OCI-M2 (cell line): ENCODE measurements around the gene BCKDK.
A peak's percentile ranks its signal among the peaks of the same experiment; 100 is the strongest.

Experiments
- DNase-seq: peaks from one replicate; lab custom pipeline; 2025; ENCODE audit not compliant: unreplicated experiment; lab: John Stamatoyannopoulos, UW

Gene BCKDK

GRCh38 chr16:31108035-31108793 lies at the start of gene BCKDK:
BCKDK (plus strand) TSS chr16:31108386; CDS start chr16:31109224, 838 bp downstream.
- DNase-seq, result peak; percentile 31

- DNase-seq, result no peak
Observed at GRCh38 chr16:31061126-31061812, 46.9 kb upstream of the BCKDK start.

DNA sequence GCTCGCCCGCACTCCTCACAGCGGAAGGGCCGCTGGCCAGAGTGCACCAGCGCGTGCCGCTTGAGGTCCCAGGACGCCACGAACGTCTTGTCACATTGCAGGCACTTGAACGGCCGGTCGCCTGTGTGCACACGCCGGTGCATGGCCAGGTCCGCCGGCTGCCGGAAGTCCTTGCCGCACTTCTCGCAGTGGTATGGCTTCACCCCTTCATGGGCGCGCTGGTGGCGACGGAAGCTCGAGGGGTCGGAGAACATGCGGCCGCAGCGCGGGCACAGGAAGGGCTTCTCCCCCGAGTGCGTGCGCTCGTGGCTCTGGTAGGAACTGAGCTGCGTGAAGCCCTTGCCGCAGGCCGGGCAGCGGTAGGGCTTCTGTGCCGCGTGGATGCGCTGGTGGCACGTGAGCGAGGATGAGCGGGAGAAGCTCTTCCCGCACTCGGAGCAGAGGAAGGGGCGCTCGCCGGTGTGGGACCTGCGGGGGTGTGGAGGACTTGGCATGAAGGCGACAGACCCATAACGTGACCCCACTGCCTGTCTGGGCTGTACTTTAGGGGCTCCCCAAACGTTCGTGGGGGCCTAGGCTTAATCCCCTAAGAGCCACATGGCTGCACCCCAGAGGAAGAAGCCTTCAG lies 46.3 kb upstream of the BCKDK start:
- DNase-seq, result no peak

GRCh38 chr16:31063495-31063842 lies 44.7 kb upstream of the BCKDK start:
- DNase-seq, result no peak

DNA sequence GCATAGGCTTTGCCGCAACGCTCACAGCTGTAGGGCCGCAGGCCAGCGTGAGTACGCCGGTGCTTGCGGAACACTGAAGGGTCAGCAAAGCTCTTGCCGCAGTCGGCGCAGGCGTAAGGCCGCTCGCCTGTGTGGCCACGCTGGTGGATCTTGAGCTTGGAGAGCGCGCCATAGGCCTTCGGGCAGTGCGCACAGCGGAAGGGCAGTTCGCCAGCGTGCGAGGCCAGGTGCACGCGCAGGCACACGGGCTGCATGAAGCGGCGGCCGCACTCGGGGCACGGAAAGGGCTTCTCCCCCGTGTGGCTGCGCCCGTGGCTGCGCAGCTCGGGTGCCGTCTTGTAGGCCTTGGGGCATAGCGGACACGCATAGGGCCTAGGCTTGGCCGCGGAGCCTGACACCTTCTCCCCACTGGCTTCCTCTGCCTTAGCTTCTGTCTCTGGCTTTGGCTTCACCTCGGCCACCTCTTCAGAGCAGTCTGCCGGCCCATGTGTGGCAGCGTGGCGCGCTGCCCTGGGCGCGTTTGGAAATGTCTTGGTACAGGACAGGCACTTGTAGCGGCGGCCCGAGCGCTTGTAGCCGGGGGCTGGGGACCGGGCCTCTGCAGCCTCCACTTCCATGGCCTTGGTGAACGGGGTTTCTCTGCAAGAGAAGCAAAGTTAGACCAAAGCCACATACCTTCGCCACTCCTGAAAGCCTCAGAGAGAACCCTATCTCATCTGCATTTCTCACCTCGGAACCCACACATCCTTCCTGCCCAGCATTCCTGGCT lies 44.2 kb upstream of the BCKDK start:
- DNase-seq, result no peak

DNA sequence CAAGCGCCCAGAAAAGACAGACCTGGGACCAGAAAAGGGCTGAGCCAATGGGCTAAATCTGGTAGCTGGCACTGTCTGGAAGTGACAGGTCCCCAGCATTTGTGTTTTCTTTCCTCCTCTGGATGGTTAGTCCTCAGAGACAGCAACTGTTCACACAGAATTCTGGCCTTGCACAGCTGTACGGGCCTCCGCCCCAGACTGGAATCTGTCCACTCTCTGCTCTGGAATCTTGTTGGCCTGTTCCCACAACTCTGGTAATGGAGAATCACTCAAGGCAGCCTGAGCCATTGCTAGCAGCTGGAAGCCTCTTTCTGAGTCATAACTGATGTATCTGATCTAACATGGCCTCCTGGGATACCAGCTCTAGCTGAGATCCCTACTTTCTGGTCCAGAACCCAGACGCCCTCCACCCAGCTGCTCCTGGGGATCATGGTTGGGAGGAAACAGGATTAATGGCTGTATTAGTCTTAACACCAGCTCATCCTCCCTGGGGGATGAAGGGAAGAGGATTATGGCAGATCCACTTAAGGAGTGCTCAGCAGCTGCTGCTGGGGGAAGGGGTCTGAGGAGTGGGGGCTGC lies 43.2 kb upstream of the BCKDK start:
- no peak for DNase-seq

- DNase-seq, result no peak
Observed at GRCh38 chr16:31067342-31067741, 40.8 kb upstream of the BCKDK start.

- no peak for DNase-seq
Observed at GRCh38 chr16:31071861-31072260, 36.3 kb upstream of the BCKDK start.

GRCh38 chr16:31072540-31073141 lies 35.5 kb upstream of the BCKDK start:
- no peak for DNase-seq

DNA sequence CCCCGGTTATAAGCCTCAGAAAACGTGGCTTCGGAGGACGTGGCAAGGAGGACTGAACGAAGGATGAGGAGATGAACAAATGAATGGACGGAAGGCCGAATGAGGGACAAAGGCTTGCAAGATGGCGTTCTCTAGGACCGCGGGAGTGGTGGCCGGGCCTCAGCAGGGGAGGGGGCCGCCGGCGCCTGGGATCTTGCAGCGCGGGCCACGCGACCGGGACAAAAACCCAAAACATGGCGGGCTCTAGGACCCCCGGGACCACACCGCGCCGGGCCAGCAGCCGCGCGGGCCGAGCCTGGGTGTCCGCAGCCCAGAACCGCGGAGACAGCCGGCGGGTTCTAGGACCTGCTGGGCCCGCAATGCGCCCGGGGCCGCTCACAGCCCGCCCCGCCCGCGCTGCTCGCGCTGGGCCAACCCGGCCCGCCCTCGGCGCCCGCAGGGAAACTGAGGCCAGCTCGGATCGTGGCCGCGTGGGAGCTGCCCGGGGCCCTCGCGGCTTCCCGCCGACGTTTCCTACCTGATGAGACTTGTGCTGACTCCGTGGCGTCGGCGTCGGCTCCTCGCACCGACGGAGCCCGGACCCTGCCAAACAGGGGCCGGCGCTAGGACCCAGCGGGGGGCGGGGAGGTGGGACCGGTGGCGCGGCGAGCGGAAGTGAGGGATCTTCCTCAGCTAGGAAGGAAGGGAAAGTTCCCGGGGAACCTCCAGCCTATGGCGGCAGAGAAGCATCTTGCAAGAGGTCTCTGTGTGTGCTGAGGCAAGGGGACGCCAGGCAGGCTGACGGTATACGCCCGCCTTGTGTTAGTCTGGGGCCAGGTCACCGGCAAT lies 34.8 kb upstream of the BCKDK start:
- DNase-seq, result peak; percentile 75

DNA sequence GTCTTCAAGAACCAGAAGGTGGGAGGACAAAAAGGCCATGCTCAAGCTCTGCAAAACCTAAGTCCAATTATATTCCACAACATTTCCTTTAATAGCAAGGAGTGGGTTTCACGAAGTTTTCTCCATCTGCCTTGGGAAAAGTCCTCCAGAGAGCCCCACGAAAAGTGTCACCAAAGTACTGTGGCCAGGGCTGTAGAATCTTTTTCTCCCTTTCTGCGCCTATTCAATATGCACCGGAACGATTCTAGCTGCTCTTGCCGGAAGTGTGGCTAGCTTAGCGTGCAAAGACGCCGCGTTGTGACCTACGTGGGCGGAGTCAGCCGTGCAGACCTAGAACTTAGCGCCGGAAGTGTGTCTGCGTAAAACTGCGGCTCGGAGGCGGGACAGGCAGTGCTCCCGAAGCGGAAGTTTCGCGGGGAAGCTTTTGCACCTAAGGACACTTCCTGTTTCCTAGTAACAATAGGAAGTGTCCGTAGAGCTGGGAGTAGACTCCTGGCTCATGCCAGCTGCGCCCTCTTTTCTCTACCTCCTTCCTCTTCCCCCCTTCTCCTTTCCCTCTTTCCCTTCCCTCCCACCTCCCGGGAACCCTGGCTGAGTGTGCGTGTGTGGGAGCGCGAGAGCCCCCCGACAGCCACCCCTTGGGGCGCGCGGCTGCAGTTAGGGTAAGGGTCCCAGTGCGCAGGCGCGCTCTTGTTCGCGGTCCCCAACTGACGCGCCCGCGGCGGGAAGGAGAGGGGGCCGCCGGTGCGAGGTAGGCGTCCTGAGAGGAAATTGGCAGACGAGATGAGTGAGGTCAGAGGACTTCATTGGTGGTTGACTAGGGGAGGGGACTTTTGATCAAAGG lies 34.0 kb upstream of the BCKDK start, which contains the start of the genes ZNF646 and ZNF668:
Gene ZNF646, plus strand, starts transcription at position 453 of the 844 bp plus-strand sequence. CDS start 1,903 bp downstream, outside the sequence.
Gene ZNF668, minus strand, starts transcription at position 271 of the 844 bp plus-strand sequence. CDS start 9,781 bp downstream, outside the sequence.
- DNase-seq, result peak; percentile 75

DNA sequence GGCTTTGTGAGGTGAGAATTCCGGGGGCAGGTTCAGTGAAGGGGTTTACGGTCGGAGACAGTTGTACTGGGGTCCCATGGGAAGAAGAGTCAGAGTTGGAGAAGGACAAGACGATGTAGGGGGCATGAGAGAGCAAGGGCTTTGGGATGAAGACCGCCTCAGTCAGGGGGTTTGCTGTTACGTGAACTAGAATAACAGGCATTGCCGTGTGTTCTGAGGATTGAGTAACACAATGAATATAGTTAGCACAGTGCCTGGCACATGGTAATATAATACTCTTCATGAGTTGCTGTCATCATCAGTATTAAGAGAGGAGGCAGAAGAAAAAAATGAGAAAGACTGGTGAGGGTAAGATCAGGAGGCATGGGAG lies 33.4 kb upstream of the BCKDK start:
- DNase-seq, result no peak

- DNase-seq, result no peak
Observed at GRCh38 chr16:31076319-31076718, 31.9 kb upstream of the BCKDK start.

DNA sequence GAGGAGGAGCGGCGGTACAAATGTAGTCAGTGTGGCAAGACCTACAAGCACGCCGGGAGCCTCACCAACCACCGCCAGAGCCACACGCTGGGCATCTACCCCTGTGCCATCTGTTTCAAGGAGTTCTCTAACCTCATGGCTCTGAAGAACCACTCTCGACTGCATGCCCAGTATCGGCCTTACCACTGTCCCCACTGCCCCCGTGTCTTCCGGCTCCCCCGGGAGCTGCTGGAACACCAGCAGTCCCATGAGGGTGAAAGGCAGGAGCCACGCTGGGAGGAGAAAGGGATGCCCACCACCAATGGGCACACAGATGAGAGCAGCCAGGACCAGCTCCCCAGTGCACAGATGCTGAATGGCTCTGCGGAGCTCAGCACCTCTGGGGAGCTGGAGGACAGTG lies 31.2 kb upstream of the BCKDK start:
- no peak for DNase-seq

DNA sequence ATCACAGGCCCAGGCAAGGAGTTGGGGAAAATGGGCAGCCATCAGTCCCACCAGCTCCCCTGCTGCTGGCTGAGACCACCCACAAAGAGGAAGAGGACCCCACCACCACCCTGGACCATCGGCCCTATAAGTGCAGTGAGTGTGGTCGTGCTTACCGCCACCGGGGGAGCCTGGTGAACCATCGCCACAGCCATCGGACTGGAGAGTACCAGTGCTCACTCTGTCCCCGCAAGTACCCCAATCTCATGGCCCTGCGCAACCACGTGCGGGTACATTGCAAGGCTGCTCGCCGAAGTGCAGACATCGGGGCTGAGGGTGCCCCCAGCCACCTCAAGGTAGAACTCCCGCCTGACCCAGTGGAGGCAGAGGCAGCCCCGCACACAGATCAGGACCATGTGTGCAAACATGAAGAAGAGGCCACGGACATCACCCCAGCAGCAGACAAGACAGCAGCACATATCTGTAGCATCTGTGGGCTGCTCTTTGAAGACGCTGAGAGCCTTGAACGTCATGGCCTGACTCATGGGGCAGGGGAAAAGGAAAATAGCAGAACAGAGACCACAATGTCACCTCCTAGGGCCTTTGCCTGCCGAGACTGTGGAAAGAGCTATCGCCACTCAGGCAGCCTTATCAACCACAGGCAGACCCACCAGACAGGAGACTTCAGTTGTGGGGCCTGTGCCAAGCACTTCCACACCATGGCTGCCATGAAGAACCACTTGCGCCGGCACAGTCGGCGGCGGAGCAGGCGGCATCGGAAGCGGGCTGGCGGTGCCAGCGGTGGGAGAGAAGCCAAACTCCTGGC lies 30.4 kb upstream of the BCKDK start:
- no peak for DNase-seq

GRCh38 chr16:31078597-31079341 lies 29.4 kb upstream of the BCKDK start:
- DNase-seq, result no peak

DNA sequence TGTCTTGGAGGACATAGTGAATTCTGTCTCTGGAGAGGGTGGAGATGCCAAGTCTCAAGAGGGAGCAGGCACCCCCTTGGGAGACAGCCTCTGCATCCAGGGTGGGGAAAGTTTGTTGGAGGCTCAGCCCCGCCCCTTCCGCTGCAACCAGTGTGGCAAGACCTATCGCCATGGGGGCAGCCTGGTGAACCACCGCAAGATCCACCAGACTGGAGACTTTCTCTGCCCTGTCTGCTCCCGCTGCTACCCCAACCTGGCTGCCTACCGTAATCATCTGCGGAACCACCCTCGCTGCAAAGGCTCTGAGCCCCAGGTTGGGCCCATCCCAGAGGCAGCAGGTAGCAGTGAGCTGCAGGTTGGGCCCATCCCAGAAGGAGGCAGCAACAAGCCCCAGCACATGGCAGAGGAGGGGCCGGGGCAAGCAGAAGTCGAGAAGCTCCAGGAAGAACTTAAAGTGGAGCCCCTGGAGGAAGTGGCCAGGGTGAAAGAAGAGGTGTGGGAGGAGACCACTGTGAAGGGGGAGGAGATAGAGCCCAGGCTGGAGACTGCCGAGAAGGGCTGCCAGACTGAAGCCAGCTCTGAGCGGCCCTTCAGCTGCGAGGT lies 28.7 kb upstream of the BCKDK start:
- DNase-seq, result no peak
